GM18511 (cell line): ENCODE measurements around the gene TMEM150B.

Experiments
- ATAC-seq: cut with Tn5 transposase; IDR thresholded peaks from one replicate; pipeline ENCODE4 v1.9.1; 2021; ENCODE audit warnings: mild to moderate bottlenecking, moderate library complexity; ENCODE audit not compliant: unreplicated experiment

TMEM150B gene

DNA sequence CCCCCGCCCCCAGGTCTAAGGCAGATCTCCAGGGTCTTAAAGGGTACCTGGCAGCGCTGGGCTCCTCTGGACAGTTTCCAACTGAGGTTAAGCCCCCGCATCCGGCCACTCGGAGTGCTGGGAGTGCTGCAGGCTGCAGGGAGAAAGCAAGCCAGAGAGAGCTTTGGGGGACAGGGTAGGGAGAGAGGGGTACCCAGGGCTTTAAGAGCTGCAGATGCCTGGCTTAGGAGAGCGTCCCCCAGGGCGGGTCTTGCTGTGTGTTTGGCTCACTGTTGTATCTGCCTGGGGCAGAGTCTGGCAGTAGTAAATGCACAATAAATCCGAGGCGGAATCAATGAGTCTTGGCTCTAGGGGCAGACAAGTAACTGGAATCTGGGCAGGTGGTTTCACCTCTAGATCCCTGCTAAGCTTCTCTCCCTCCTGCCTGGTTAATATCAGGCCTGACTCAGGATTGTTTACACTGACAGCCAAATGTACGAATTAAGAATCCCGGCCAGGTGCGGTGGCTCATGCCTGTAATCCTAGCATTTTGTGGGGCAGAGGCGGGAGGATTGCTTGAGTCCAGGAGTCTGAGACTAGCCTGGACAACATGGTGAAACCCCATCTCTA, 30.2 kb upstream of the TMEM150B start:
- ATAC-seq = no peak

DNA sequence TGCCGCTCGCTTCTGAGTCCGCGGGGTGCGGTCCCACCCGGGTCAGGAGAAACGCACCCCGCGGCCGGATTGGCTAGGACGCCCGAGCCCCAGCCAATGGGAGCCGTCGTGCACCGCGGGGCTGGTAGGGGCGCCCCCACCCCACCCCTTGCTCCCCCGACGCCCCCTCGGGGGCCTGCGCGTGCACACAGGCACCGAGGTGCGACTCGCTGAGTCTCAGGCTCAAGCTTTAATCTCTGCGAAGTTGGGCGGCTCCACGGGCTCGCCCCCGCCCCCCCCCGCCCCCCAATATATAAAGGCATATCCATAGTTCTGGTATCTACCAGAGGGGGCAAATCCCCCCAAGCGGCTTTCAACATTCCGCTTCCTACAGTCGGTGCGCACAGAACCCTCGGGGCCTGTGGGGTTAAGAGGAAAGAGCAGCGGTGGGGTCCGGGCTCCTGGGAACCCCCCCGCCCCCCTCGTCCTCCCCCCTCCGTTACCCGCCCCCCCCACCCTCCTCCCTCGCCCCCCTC, 29.6 kb upstream of the TMEM150B start, which contains the start of gene COX6B2:
COX6B2 (minus strand) TSS at position 22 of the 515 bp plus-strand sequence. CDS start 198 bp downstream, outside the sequence.
- no peak for ATAC-seq

DNA sequence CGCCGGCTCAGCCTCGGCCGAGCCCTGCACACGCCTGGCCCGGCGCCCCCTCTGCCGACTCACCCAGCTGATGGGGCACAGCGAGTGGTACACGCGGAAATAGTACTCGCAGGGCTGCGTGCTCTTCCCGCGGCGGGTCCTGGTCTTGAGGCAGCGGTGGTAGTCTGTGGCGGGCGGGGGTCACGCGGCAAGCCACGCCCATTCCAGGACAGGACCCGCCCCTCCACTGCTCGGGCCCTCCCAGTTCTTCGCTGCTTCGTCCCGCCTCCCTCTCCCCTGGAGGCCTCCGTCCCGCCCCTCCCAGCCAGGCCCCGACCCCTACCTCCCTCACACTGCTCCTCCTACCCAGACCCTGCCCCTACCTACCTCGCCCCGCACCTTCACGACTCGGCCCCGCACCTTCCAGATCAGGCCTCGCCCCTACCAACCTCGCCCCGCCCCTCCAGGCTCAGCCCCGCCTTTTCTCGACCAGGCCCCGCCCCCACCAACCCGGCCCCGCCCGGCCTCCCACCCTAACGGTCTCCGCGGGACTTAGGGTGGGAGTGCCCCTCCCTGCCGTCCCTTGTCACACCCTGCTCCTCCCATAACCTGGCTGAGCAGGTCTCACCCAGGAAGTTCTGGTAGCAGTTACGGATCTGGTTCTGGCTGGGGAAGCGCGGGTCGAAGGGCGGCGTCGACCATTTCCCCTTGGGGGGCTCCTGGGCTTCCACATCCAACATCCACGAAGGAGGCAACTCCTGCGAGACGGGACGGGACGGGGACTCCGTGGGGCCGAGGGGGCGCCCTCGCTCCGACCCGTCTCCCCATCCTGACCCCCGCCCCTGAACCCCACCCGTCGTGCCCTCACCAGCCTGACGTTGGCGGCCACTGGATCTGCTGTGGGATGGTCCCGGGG, 28.9 kb upstream of the TMEM150B start:
- no peak for ATAC-seq

DNA sequence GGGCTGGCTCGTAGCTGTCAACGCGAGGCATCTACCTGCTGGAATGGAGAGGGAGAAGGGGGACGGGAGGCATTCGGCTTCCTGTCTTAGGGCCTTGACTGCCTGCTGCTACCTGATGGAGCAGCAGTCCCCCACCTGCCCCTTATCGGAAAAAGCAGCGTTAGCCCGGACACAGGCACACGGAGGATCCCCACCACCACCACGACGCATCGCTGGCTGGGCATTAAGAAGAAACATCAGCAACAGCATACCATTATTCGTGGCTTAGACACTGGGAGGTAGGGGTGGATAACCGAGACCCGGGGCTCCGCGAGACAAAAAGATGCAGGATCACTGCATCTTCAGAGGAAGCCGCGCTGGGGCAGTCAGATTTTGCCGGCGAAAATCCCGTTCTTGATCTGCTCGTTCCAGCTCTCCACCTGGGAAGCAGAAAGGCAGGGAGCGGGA, 28.2 kb upstream of the TMEM150B start:
- no peak for ATAC-seq

DNA sequence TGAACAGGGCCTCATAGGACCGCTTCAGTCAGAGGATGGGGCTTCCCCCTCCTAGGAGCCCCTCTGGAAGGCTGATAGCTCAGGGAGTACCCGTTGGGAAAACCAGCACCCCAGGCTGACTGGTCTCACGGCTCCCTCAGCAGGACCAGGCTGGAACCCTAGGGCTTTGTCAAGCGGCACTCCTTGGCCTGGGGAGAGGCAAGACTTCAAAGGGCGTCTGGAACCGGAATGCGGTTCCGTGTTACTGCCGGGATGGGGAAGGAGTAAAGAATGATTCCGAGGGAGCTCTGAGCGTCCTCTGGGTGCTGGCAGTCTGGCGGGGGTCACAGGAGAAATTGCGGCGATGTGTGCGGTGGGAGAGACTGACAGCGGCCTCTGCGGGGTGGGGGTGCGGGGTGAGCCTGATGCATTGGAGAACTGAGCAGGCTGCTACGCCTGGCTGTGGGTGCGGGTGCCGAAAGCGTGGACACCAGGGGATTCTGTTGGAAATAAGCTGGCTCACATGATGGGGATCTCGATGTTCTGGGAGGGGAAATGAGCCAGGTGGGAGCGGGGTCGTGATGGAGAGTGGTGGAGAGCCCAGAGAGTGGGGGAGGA, 27.5 kb upstream of the TMEM150B start:
- ATAC-seq = no peak

DNA sequence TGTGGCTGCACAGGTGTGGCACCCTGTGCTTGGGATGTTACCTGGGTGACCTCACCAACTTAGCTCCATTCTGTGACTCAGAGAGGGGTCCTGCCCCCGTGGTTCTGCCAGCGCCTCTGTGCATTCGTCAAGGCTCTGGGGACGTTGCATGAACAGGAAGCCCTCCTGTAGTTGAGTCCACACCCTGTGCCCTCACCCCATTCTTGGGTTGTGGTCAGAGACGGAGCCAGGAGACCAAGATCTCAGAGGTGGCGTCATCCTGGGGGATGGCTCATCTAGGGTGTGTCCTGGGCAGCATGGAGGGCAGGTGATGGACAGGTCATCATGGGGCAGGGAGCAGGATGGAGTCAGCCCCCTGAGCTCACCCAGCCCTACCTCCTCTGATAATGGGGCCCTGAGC, 26.9 kb upstream of the TMEM150B start:
- no peak for ATAC-seq

DNA sequence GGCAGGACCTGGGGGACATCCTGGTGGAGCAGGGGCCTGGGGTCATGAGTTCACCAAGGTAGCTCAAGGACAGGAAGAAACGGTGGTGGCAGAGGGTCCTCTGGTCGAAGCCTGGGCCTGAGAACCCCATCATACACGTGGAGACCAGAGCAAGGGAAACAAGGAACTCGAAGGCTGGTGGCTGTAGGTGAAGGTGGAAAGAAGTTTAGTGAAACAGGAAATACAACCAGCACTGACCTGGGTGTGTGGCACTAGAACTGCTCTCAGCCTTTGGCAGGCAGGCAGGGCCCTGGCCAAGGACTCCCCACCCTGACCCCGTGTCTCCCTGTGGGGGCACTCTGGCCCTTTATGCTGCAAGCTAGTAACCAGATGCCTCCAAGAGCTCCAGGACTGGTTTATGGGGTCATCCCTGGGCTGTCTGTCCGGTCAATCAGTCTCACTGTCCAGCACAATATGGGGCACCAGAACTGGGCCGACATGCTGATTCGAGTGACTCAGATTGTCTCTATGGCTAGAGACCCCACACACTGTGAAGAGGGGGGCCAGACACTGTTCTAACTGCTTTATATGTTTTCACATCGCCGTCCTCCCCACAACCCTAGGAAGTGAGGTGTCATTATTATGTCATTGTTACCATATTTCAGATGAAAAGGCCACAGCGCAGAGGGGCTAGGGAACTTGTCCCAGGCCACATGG, 25.6 kb upstream of the TMEM150B start:
- ATAC-seq = no peak

DNA sequence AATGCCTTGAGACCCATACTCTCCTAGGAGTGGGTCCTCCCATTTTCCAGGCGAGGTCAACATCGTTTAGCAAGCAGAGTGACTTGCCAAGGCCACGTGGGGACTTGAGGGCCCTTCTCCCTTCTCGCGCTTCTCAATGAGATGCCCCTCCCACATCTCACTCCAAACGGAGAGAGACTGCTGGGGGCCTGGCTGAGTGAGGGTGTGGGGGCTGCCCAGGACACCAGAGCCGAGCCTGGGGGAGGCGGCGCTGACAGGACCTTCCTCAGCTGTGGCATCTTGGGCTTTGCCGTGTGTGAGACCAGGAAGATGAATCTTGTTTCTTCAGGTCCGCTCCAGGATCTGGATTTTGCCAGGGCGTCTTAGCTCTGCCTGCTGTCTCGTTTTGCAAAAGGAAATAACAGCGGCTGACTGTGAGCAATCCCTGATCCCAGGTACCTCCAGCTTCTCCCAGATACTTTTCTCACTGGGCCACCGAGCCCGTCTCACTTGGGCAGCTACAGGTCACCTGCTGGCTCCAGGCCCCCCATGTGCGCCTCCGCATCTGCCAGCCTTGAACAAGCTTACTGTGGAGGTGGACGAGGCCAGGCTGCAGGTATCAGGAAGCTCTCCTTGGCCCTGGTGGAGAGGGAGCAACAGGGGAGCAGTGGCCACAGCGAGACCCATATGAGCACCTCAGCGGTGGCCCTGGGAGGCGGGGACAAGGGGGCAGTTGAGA, 23.3 kb upstream of the TMEM150B start:
- no peak for ATAC-seq

DNA sequence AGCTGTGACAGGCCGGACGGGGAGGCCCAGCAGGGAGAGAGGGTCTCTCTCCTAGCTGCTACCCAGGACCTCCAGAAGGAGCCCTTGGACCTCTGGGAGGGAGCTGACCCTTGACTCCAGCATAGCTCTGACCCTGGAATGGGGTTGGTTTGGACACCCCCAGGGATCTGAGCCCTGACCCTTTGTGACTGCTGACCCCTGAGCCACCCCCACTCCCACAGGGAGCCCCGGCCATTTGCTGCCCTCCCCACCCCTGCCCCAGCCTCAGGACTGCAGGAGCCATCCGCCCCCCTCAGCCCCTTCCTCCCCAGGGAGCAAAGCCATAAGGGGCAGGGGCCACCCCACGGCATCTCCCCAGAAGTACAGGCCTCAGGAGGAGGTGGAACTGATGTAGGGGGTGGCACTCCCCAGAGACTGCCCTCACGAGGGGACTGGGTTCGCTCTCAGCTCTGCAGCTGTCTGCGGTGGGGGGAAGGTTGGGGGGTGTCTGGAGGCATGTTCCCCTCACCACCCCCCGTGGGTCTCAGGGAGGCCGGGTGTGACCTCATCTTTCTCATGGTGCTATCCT, 22.4 kb upstream of the TMEM150B start:
- no peak for ATAC-seq

DNA sequence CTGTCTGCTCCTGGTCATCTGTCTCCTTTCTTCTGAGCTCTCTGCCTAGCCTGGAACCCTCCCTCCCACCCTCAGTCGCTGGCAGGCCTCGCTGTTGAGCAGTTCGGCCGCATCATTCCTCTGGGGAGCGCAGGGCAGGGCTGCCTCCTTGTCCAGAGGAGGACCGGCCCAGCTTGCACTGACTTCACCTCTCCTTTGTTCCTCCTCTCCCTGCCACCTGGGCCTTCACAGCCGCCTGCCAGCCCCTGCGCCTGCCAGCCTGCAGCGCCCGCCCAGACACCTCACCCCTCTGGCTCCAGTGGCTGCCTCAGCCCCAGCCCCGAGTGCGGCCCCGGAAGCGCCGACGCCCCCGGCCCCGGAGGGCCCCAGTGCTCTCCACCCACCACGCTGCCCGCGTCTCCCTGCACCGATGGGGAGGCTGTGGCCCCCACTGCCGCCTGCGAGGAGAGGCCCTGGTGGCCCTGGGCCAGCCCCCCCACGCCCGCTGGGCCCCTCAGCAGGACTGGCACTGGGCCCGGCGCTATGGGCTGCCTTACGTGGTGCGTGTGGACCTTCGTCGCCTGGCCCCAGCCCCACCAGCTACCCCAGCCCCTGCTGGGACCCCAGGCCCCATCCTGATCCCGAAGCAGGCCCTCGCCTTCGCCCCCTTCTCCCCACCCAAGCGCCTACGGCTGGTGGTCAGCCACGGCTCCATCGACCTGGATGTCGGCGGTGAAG, 21.7 kb upstream of the TMEM150B start:
- no peak for ATAC-seq

DNA sequence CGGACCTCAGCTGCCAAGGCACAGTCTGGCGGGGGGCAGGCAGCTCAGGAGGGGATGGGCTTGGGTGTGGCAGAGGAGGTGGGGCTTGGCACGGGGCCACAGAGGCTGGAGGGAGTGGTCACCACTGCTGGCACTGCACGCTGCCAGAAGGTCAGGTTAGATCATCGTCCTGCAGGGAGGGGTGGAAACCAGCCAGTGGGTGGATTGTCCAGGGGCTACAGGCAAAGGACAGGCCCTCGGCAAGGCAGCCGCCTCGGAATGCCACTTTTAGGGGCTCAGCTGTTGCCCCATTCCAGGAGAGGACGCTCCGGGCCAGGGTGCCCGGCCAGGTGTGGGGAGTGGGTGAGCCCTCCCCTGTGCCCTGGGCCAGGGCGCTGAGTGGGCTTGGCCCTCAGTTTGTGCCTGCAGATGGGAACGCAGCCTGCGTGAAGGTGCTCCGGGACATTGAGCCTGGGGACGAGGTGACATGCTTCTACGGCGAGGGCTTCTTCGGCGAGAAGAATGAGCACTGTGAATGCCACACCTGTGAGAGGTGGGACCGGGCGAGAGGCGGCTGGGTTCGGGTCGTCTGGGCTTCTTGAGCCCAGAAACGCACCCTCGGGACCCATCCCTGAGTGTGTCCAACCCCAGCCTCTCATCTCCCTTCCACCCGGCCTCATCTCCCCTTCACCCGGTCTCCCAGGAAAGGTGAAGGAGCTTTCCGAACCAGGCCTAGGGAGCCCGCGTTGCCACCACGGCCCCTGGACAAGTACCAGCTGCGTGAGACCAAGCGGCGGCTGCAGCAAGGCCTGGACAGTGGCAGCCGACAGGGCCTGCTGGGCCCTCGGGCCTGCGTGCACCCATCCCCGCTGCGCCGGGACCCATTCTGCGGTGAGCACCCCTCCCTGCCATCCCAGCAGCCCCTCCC, 20.9 kb upstream of the TMEM150B start:
- ATAC-seq = no peak

DNA sequence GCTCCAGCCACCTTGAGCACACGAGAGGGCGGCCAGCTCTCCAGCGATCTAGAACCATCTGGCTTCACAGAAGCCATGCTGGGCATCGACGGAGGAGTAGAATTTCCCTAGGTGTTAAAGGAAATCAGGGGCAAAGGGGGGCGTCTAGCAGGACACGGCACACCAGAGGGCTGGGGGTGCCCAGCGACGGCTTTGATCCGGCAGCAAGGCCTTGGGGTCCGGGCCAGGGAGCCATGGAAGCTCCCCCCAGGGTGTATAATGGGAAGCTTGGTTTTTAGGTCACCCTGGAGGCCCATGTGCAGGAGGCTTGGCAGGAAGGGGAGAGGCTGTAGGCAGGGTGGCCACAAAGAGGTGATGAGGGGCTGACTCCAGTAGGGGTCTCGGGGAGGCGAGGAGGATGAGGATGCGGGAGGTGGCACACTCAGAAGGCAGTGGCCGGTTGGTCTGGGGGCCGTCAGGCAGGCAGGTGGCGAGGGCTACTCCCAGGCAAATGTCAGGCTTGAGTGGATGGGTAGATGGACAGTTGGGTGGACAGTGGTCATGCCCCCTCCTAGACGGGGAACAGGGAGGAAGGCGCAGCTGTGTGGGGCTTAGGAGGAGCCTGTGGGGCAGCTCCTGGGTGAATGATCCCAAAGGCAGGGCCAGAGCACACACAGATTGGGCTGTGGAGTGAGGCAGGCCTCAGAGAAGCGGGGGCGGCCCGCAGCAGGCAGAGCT, 20.1 kb upstream of the TMEM150B start:
- ATAC-seq = no peak

DNA sequence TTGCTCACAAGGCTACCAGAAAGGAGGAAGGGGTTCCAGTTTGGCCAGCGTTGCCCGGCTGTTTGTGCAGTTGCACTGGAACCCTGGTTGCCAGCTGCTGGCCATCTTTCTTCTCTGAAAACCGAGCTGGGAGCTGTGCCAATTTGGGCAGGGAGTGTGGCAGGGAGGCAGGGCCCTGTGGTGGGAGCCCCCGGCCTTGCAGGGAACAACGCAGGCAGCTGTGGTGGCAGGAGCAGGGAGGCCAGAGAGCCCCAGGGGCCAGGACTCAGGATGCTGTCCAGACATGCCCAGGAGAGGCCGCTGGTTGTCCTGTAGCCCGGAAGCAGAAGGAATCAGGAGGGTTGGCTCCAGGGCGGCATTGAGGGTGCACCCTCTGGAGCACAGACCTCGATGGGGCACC, 19.3 kb upstream of the TMEM150B start:
- ATAC-seq = no peak

DNA sequence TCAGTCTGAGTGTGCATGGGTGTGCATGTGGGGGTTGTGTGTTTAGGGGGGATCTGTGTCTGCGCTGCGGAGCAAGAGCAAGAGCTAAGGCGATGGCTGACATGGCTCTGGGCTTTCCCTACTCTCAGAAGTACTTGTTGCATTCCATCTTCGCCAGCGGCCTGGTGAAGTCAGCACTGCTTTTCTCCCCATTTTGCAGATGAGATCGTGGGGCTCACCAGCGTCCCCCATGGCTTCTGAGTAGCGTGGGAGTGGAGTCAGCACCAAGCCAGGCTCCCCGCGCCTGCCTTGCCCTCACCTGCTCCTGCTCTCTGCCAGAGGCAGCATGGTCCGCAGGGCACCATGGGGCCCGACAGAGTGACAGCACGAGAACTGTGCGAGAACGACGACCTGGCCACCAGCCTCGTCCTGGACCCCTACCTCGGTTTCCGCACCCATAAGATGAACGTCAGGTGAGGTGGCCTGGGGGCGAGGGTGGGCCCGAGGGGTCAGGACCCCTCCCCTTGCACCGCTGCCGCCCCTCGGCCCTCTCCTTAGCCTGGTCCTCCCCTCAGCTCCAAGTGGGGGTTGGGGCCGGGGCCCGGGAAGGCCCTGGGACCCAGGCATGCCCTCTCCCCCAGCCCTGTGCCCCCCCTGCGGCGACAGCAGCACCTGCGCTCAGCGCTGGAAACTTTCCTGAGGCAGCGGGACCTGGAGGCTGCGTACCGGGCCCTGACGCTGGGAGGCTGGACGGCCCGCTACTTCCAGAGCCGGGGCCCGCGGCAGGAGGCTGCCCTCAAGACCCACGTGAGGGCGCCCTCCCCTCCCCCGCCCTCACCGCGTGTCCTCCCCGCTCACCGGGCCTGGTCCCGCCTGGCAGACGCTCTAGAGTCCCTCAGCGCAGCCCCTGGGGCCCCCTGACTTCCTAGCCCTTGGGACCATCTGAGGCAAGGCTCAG, 16.7 kb upstream of the TMEM150B start:
- ATAC-seq = no peak

DNA sequence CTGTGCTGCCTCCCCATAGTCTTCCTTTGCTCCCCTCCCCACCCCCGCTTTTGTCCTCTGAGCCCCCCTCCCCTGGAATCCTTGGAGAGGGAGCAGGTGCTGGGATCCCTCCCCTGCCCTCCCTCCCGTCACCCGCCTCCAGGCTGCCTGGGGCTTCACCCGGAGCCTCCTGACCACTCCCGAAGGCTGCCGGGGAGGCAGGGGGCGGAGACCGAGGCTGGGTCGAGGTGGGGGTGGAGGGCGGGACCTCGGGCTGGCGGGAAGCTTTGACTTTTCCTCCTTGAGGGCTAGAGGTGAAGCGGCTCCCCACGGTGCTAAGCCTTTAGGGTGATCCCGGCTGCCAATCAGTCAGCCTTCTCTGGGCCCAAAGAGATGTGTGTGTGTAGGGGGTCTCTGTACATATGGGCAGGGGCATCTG, 16.0 kb upstream of the TMEM150B start:
- no peak for ATAC-seq

DNA sequence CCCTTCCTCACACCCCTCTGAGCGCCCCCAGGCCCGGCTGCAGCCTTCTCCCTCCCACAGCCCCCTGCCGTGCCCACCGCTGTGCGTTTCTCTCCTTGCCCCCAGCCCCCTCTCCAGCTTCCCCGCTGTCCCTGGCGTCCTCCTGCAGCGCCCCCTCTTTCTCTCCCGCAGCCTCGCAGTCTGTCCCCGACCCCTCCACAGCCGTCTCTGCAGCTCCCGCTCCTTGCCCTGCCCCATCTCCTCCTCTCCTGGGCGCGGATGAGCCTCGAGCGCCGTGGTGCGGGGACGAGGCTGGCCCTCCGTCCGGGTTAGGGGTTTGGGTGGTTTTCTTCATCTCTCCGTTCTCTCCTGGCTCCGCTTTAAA, 15.6 kb upstream of the TMEM150B start:
- no peak for ATAC-seq
